A673 (cell line): ENCODE data around the gene ZNF865.

Experiments used
- EZH2 ChIP-seq: fragments of 200-600 bp; sonication (generic); IDR thresholded peaks from 2 replicates; pipeline ENCODE4 v1.6.1; 2017; ENCODE audit warnings: borderline replicate concordance, low read depth, mild to moderate bottlenecking, mixed read lengths, antibody characterized with exemption, low read length; ENCODE audit not compliant: poor library complexity, severe bottlenecking
- TF ChIP-seq, protein P1 (sequence below): fragments of 300-800, 200-600 bp; sonication (generic); conservative IDR thresholded peaks from 2 replicates; pipeline ENCODE4 v1.5.1; 2017; ENCODE audit warnings: low read depth, mild to moderate bottlenecking, antibody characterized with exemption, low read length, moderate library complexity, mixed read lengths

DNA sequence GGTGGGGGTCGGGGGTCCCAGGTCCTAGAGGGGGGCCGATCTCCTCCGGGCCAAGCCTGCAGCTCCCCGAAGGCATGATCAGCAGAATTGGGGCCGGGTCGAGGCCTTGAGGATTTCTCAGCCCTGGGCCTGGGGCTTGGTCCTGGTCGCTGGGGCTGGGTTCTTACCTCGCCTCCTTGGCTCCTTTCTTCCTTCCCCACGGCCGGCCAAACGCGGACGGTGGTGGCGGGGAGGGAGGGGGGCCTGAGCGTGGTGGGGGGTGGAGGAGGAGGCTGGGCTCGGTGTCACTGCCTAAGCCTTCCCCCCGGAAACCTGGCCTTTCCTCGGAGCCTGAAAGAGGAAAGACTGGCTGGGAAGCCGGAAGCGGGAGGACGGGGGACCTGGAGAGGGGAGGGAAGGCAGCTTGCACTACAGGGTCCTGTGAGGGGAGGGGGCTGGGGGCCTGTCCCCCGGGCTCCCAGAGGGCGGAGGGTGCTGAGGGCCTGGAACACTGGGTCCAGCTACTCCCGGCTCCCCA is 24.8 kb upstream of the ZNF865 start, which contains the start of gene ZNF579:
- TF ChIP-seq, protein P1, sequence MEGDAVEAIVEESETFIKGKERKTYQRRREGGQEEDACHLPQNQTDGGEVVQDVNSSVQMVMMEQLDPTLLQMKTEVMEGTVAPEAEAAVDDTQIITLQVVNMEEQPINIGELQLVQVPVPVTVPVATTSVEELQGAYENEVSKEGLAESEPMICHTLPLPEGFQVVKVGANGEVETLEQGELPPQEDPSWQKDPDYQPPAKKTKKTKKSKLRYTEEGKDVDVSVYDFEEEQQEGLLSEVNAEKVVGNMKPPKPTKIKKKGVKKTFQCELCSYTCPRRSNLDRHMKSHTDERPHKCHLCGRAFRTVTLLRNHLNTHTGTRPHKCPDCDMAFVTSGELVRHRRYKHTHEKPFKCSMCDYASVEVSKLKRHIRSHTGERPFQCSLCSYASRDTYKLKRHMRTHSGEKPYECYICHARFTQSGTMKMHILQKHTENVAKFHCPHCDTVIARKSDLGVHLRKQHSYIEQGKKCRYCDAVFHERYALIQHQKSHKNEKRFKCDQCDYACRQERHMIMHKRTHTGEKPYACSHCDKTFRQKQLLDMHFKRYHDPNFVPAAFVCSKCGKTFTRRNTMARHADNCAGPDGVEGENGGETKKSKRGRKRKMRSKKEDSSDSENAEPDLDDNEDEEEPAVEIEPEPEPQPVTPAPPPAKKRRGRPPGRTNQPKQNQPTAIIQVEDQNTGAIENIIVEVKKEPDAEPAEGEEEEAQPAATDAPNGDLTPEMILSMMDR: no peak
- TF ChIP-seq EZH2: no peak
